ENCODE data around the gene FAM149A.

The FAM149A gene

GRCh38 chr4:186078981-186079638, 25.4 kb upstream of the FAM149A start:
- Histone ChIP-seq H3K4me2 (ENCODE audit: low read depth, low read length, poor library complexity, severe bottlenecking) (peak overlapping the region; percentile 54), H2AFZ (ENCODE audit: low read length) (peak overlapping the region; percentile 74), H3K4me1 (ENCODE audit: insufficient read depth, low read length, poor library complexity, severe bottlenecking) (peaks cover 8% of the 10 kb centered on the region), H3K9ac (ENCODE audit: low read depth, low read length, poor library complexity, severe bottlenecking) (peak overlapping the region; percentile 3), H3K79me2 (ENCODE audit: insufficient read depth, low read length) (no peaks in the 10 kb centered on the region), H3K9me3 (ENCODE audit: insufficient read depth, low read depth, low read length) (no peaks in the 10 kb centered on the region), H3K36me3 (ENCODE audit: insufficient read depth, low read length) (no peaks in the 10 kb centered on the region), H4K20me1 (ENCODE audit: insufficient read depth, low read length, poor library complexity, severe bottlenecking) (no peaks in the 10 kb centered on the region), H3K4me3 (ENCODE audit: low read length, poor library complexity, severe bottlenecking) (peak overlapping the region; percentile 36), H3K9me2 (replicated peaks; ENCODE audit: low read depth, low read length) (no peaks in the 10 kb centered on the region), H3K27me3 (ENCODE audit: insufficient read depth, low read length, poor library complexity, severe bottlenecking) (no peaks in the 10 kb centered on the region), H3F3A (ENCODE audit: low read depth) (no peaks in the 10 kb centered on the region)
- no peak for TF ChIP-seq CTCF (conservative IDR thresholded peaks at IDR 0.05; ENCODE audit: low read length)

- Histone ChIP-seq H3K79me2 (ENCODE audit: insufficient read depth, low read length) (no peaks in the 10 kb centered on the region), H3K4me3 (ENCODE audit: low read length, poor library complexity, severe bottlenecking) (peak overlapping the region; percentile 36), H3K4me2 (ENCODE audit: low read depth, low read length, poor library complexity, severe bottlenecking) (peak overlapping the region; percentile 54), H3K4me1 (ENCODE audit: insufficient read depth, low read length, poor library complexity, severe bottlenecking) (peaks cover 8% of the 10 kb centered on the region), H3K9ac (ENCODE audit: low read depth, low read length, poor library complexity, severe bottlenecking) (peak overlapping the region; percentile 3), H3F3A (ENCODE audit: low read depth) (no peaks in the 10 kb centered on the region), H3K9me2 (replicated peaks; ENCODE audit: low read depth, low read length) (no peaks in the 10 kb centered on the region), H2AFZ (ENCODE audit: low read length) (peak overlapping the region; percentile 74), H3K9me3 (ENCODE audit: insufficient read depth, low read depth, low read length) (no peaks in the 10 kb centered on the region), H4K20me1 (ENCODE audit: insufficient read depth, low read length, poor library complexity, severe bottlenecking) (no peaks in the 10 kb centered on the region), H3K36me3 (ENCODE audit: insufficient read depth, low read length) (no peaks in the 10 kb centered on the region), H3K27me3 (ENCODE audit: insufficient read depth, low read length, poor library complexity, severe bottlenecking) (no peaks in the 10 kb centered on the region)
- no peak for TF ChIP-seq EZH2phosphoT487 (IDR thresholded peaks at IDR 0.05; ENCODE audit: borderline replicate concordance)
- TF ChIP-seq CTCF (conservative IDR thresholded peaks at IDR 0.05; ENCODE audit: low read length) = no peak
Observed at GRCh38 chr4:186079694-186080093, 24.8 kb upstream of the FAM149A start.

GRCh38 chr4:186081202-186081807, 23.2 kb upstream of the FAM149A start:
- no peaks in the 10 kb centered on the region for H3K9me2 ChIP-seq (replicated peaks; ENCODE audit: low read depth, low read length)
- H3K36me3 ChIP-seq (ENCODE audit: insufficient read depth, low read length) = no peaks in the 10 kb centered on the region
- H3K79me2 ChIP-seq (ENCODE audit: insufficient read depth, low read length) = no peaks in the 10 kb centered on the region
- no peaks in the 10 kb centered on the region for H4K20me1 ChIP-seq (ENCODE audit: insufficient read depth, low read length, poor library complexity, severe bottlenecking)
- no peaks in the 10 kb centered on the region for H3K9me3 ChIP-seq (ENCODE audit: insufficient read depth, low read depth, low read length)
- no peak overlapping the region for H2AFZ ChIP-seq (ENCODE audit: low read length)
- no peak overlapping the region for H3K9ac ChIP-seq (ENCODE audit: low read depth, low read length, poor library complexity, severe bottlenecking)
- H3K27me3 ChIP-seq (ENCODE audit: insufficient read depth, low read length, poor library complexity, severe bottlenecking) = no peaks in the 10 kb centered on the region
- peaks cover 8% of the 10 kb centered on the region for H3K4me1 ChIP-seq (ENCODE audit: insufficient read depth, low read length, poor library complexity, severe bottlenecking)
- H3F3A ChIP-seq (ENCODE audit: low read depth) = no peaks in the 10 kb centered on the region
- H3K4me2 ChIP-seq (ENCODE audit: low read depth, low read length, poor library complexity, severe bottlenecking) = no peak overlapping the region
- TF ChIP-seq CTCF (conservative IDR thresholded peaks at IDR 0.05; ENCODE audit: low read length) = no peak
- TF ChIP-seq EZH2phosphoT487 (IDR thresholded peaks at IDR 0.05; ENCODE audit: borderline replicate concordance) = no peak
- H3K4me3 ChIP-seq (ENCODE audit: low read length, poor library complexity, severe bottlenecking) = no peak overlapping the region

All from Loucy (cell line).